GM20431 (cell line): ENCODE data around the gene SLC38A10.
"Not testable (repeated sequence)": the region's sequence is repeated elsewhere in the genome, so short reads cannot be mapped to it uniquely, and the experiment has no call there.

Source experiments
- in situ Hi-C: fragments of 300-500 bp; cut with MseI, MboI; formaldehyde crosslinking; loops from one replicate; pipeline ENCODE4 v1.15.0; 2020; ENCODE audit warnings: low sequenced_read_pairs; ENCODE audit not compliant: unreplicated experiment

The SLC38A10 gene

GRCh38 chr17:81234940-81235821, 59.9 kb downstream of the SLC38A10 start:
- in situ Hi-C loops, result no loop called here

GRCh38 chr17:81234506-81234855, 60.6 kb downstream of the SLC38A10 start:
- in situ Hi-C loops, result no loop called here

- in situ Hi-C loops, result no loop called here
Measured at GRCh38 chr17:81233811-81234505, 61.1 kb downstream of the SLC38A10 start.

- in situ Hi-C loops, result no loop called here
Measured at GRCh38 chr17:81233316-81233715, 61.8 kb downstream of the SLC38A10 start.

GRCh38 chr17:81232616-81233241, 62.4 kb downstream of the SLC38A10 start:
- in situ Hi-C loops, result no loop called here

GRCh38 chr17:81231766-81232581, 63.1 kb downstream of the SLC38A10 start:
- in situ Hi-C loops, result no loop called here

- in situ Hi-C loops, result no loop called here
Measured at GRCh38 chr17:81231121-81231645, 63.9 kb downstream of the SLC38A10 start.

GRCh38 chr17:81230043-81230820, 64.9 kb downstream of the SLC38A10 start:
- in situ Hi-C loops, result no loop called here

GRCh38 chr17:81229666-81229920, 65.5 kb downstream of the SLC38A10 start:
- in situ Hi-C loops, result no loop called here

GRCh38 chr17:81228834-81229665, 66.1 kb downstream of the SLC38A10 start:
- in situ Hi-C loops, result no loop called here

GRCh38 chr17:81228420-81228819, 66.7 kb downstream of the SLC38A10 start:
- in situ Hi-C loops, result no loop called here

- in situ Hi-C loops, result not testable (repeated sequence)
Measured at GRCh38 chr17:81227630-81228029, 67.5 kb downstream of the SLC38A10 start.

- in situ Hi-C loops, result no loop called here
Measured at GRCh38 chr17:81223762-81224130, 71.4 kb downstream of the SLC38A10 start.

GRCh38 chr17:81222906-81223761, 72.0 kb downstream of the SLC38A10 start, which contains the start of gene CEP131:
Gene CEP131 (minus strand): TSS chr17:81222965. CDS start chr17:81220056, 2,909 bp downstream.
- in situ Hi-C loops, result no loop called here

GRCh38 chr17:81222620-81222905, 72.5 kb downstream of the SLC38A10 start:
- in situ Hi-C loops, result no loop called here

- in situ Hi-C loops, result no loop called here
Measured at GRCh38 chr17:81221842-81222619, 73.1 kb downstream of the SLC38A10 start.

GRCh38 chr17:81221371-81221841, 73.7 kb downstream of the SLC38A10 start:
- in situ Hi-C loops, result no loop called here
